Measurements from ENCODE around the gene HNRNPC. TPM values are rescaled to one million over a fixed set of nuclear protein-coding genes. Genes with fewer than 3 reads are reported as not detected.
A peak's percentile ranks its signal among the peaks of the same experiment; 100 is the strongest.

Gene HNRNPC
- total RNA-seq, 1 experiment from 2014 or later = 1,062 TPM

GRCh38 chr14:21192447-21192822 lies 76.8 kb downstream of the HNRNPC start:
- Histone ChIP-seq H3K79me2 (ENCODE audit: insufficient read depth, low read length) (no peaks in the 10 kb centered on the region), H2AFZ (ENCODE audit: low read length) (no peak overlapping the region), H3K23me2 (ENCODE audit: insufficient read length, low read depth, low read length, poor library complexity, severe bottlenecking) (peaks cover 2% of the 10 kb centered on the region), H2BK12ac (ENCODE audit: insufficient read length, low read depth, low read length) (no peak overlapping the region), H3K4ac (ENCODE audit: low read depth, low read length) (no peak overlapping the region), H4K91ac (ENCODE audit: insufficient read length, low read depth, low read length) (no peak overlapping the region), H3K23ac (ENCODE audit: insufficient read length, low read depth, low read length) (no peak overlapping the region), H3K27ac (ENCODE audit: insufficient read length, low read depth, low read length) (no peak overlapping the region), H3K14ac (ENCODE audit: insufficient read depth, low read length) (no peak overlapping the region), H2BK5ac (ENCODE audit: insufficient read length, low read length) (no peak overlapping the region), H2BK20ac (ENCODE audit: low read depth, low read length, poor library complexity, severe bottlenecking) (no peak overlapping the region), H3K27me3 (ENCODE audit: insufficient read depth, low read length) (no peaks in the 10 kb centered on the region), H3K79me1 (ENCODE audit: insufficient read depth, low read depth, low read length, poor library complexity, severe bottlenecking) (no peaks in the 10 kb centered on the region), H2BK120ac (ENCODE audit: low read depth, low read length, poor library complexity, severe bottlenecking) (no peak overlapping the region), H3K4me1 (ENCODE audit: insufficient read depth, low read length) (no peaks in the 10 kb centered on the region; the same call in 1 of the 2 replicates), H2BK15ac (ENCODE audit: low read depth, low read length) (no peak overlapping the region), H2AK5ac (ENCODE audit: insufficient read length, low read length) (no peak overlapping the region), H3K18ac (ENCODE audit: insufficient read length, low read depth, low read length) (no peak overlapping the region), H3K56ac (ENCODE audit: insufficient read length, low read depth, low read length) (no peak overlapping the region), H3T11ph (ENCODE audit: low read length) (no peak overlapping the region), H4K5ac (ENCODE audit: insufficient read length, low read depth, low read length) (no peak overlapping the region), H3K9me3 (ENCODE audit: control insufficient read depth, low read depth, low read length) (no peaks in the 10 kb centered on the region), H3K4me2 (ENCODE audit: insufficient read depth, insufficient read length, low read length) (peak overlapping the region; percentile 15), H4K8ac (replicated peaks; ENCODE audit: insufficient read length, low read depth, low read length) (no peak overlapping the region), H3K9ac (ENCODE audit: extremely low read depth, insufficient read length, low read length) (no peak overlapping the region), H4K20me1 (ENCODE audit: control insufficient read depth, insufficient read depth, insufficient read length) (no peaks in the 10 kb centered on the region)
- DNase-seq = no peak
- H3K27ac Mint-ChIP-seq = no peak overlapping the region
- H3K9me3 Mint-ChIP-seq = peaks cover under 1 to 6% of the 10 kb centered on the region in 2 experiments; a peak in 3 of 5 replicates
- H3K27me3 Mint-ChIP-seq (ENCODE audit: low read depth) = peaks cover 9% of the 10 kb centered on the region
- peaks cover 3 to 15% of the 10 kb centered on the region in 2 experiments for H3K4me1 Mint-ChIP-seq
- H3K36me3 Mint-ChIP-seq (ENCODE audit: insufficient read depth in 1 of 3, low read depth in 3 of 3) = no peaks in the 10 kb centered on the region
- TF ChIP-seq CTCF (conservative IDR thresholded peaks at IDR 0.05) = no peak
- peak overlapping the region in 1 of 2 experiments; percentile 21; a peak in 1 of 5 replicates for H3K4me3 Mint-ChIP-seq
- WGBS (ENCODE audit: extremely low coverage, insufficient read length, low lambda C conversion rate) = no CpG with 5 or more reads among the region's 1 CpG

Measured in H9 (cell line).